MCF 10A (cell line): ENCODE measurements around the gene ZFTA. TPM values are rescaled to one million over a fixed set of nuclear protein-coding genes. Genes with fewer than 3 reads are reported as not detected.
"Not testable (repeated sequence)": the region's sequence is repeated elsewhere in the genome, so short reads cannot be mapped to it uniquely, and the experiment has no call there.

ENCODE experiments used
- BruUV-seq: library from RNA; stranded (reverse); fragments of 400-500 nt; replicated peaks from 2 replicates; lab custom pipeline; 2021; lab: Mats Ljungman, UMichigan
- CTCF ChIA-PET: fragments of 300-600 bp; sonication (Branson Sonifier 250); formaldehyde crosslinking; extraction: SDS; loops from one replicate; lab custom pipeline; 2021; ENCODE audit warnings: antibody characterized with exemption, inconsistent platforms; lab: Yijun Ruan, JAX
- POLR2A ChIA-PET: fragments of 300-600, 350-650 bp; sonication (Branson Sonifier 250); formaldehyde crosslinking; extraction: SDS; loops from one replicate; lab custom pipeline; 2020; ENCODE audit warnings: antibody characterized with exemption, inconsistent platforms; lab: Yijun Ruan, JAX
- DNase-seq: peaks from one replicate; pipeline ENCODE4 v3.0.0-alpha.2; 2018; ENCODE audit not compliant: unreplicated experiment
- H3K27ac Mint-ChIP-seq: one replicate; pipeline ENCODE4 v1.8.0; 2022; ENCODE audit warnings: mild to moderate bottlenecking, low read depth, mixed read lengths; ENCODE audit not compliant: unreplicated experiment
- H3K27me3 Mint-ChIP-seq: one replicate; pipeline ENCODE4 v1.8.0; 2022; ENCODE audit warnings: mixed read lengths; ENCODE audit not compliant: insufficient read depth, unreplicated experiment
- H3K36me3 Mint-ChIP-seq: one replicate; pipeline ENCODE4 v1.8.0; 2022; ENCODE audit warnings: mild to moderate bottlenecking, moderate library complexity, mixed read lengths; ENCODE audit not compliant: insufficient read depth, unreplicated experiment
- H3K4me1 Mint-ChIP-seq: one replicate; pipeline ENCODE4 v1.8.0; 2022; ENCODE audit warnings: mixed read lengths; ENCODE audit not compliant: insufficient read depth, unreplicated experiment
- H3K4me3 Mint-ChIP-seq: one replicate; pipeline ENCODE4 v1.8.0; 2022; ENCODE audit warnings: mild to moderate bottlenecking, moderate library complexity, mixed read lengths; ENCODE audit not compliant: unreplicated experiment
- H3K9me3 Mint-ChIP-seq: one replicate; pipeline ENCODE4 v1.8.0; 2022; ENCODE audit warnings: mixed read lengths; ENCODE audit not compliant: unreplicated experiment
- CTCF ChIP-seq: fragments of 200-600 bp; IDR thresholded peaks from one replicate; pipeline ENCODE4 v1.8.0; 2022; ENCODE audit warnings: antibody characterized with exemption, mild to moderate bottlenecking; ENCODE audit not compliant: unreplicated experiment
- intact Hi-C: fragments of 100-400 bp; cut with micrococcal nuclease; formaldehyde crosslinking; loops from 2 replicates; pipeline ENCODE4 v1.14.1; 2022
- total RNA-seq: library from RNA; stranded (reverse); gene quantifications from 2 replicates; pipeline ENCODE4 v1.2.3, GENCODE V29; 2022

ZFTA gene
- total RNA-seq, 1 experiment from 2014 or later = 2.6 TPM

DNA sequence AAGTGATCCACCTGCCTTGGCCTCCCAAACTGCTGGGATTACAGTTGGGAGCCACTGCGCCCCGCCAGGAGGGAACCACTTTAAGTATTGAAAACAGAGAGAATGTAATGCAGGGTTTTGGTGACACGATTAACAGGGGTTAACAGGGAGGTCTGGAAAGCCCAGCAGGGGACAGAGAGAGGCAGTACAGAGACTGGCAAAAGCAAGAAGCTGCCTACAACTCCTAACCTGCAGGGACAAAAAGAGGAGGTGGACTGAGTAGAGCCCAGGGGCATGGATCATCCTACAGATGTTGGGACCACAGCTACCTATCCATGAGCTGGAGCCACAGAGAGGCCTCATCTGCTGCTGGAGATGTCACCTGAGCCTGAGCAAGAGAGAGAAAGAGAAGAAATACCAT lies 42.9 kb upstream of the ZFTA start:
- Mint-ChIP-seq H3K4me1 (peaks cover 24% of the 10 kb centered on the region), H3K9me3 (no peaks in the 10 kb centered on the region), H3K27ac (no peak overlapping the region), H3K4me3 (no peak overlapping the region), H3K27me3 (no peaks in the 10 kb centered on the region), H3K36me3 (peaks cover 15% of the 10 kb centered on the region)
- no peak for TF ChIP-seq CTCF
- POLR2A ChIA-PET = interaction anchor here (1.6 kb wide), 1 partner anchor 9 kb away, joined by 7 read pairs; no protein-coding TSS in a partner anchor
- intact Hi-C loops = no loop called here
- DNase-seq = no peak
- CTCF ChIA-PET = interaction anchor here (0.6 to 2.0 kb wide), 2 partner anchors 43 to 1491 kb away, joined by 3 to 6 read pairs; partner anchors contain the start of gene ZFTA
- no TSS peak for BruUV-seq

DNA sequence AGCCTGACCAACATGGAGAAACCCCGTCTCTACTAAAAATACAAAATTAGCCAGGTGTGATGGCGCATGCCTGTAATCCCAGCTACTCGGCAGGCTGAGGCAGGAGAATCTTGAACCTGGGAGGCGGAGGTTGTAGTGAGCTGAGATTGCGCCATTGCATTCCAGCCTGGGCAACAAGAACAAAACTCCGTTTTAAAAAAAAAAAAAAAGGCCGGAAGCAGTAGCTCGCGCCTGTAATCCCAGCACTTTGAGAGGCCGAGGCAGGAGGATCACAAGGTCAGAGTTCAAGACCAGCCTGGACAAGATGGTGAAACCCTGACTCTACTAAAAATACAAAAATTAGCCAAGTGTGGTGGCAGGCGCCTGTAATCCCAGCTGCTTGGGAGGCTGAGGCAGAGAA lies 41.8 kb upstream of the ZFTA start:
- H3K4me3 Mint-ChIP-seq, H3K27me3 Mint-ChIP-seq, H3K36me3 Mint-ChIP-seq, H3K27ac Mint-ChIP-seq, H3K9me3 Mint-ChIP-seq, BruUV-seq, intact Hi-C loops: not testable (repeated sequence)
- CTCF ChIA-PET = interaction anchor here (0.6 to 2.0 kb wide), 4 partner anchors 26 to 63 kb away, joined by 3 to 6 read pairs (median 4); partner anchors contain the start of gene ZFTA
- peaks cover 13% of the 10 kb centered on the region for H3K4me1 Mint-ChIP-seq
- POLR2A ChIA-PET = interaction anchor here (0.8 to 1.1 kb wide), 2 partner anchors 8 to 121 kb away, joined by 3 read pairs; no protein-coding TSS in a partner anchor
- DNase-seq = peak; percentile 46

DNA sequence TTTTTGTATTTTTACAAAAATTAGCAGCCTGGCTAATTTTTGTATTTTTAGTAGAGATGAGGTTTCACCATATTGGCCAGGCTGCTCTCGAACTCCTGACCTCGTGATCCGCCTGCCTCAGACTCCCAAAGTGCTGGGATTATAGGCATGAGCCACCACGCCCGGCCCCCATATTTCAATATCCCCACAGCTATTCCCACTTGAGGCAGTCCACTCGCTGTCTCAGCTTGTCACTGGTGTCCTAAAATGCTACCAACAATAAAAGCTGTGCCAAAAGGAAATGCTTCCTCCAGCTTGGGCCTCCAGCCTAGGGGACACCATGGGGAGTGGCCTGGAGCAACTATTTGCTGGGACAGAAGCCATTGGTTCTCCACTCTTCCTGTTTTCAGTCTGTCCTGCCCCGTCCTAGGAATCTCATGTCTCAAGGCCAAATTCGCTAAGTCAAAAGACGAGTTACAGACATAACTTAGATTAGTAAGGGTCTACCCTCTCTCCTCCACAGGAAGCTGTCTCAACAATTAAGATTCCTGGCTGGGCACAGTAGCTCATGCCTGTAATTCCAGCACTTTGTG lies 37.4 kb upstream of the ZFTA start:
- BruUV-seq = no TSS peak
- Mint-ChIP-seq H3K27ac (no peak overlapping the region), H3K4me3 (no peak overlapping the region), H3K9me3 (no peaks in the 10 kb centered on the region), H3K36me3 (no peaks in the 10 kb centered on the region), H3K4me1 (peaks cover 9% of the 10 kb centered on the region), H3K27me3 (no peaks in the 10 kb centered on the region)
- ChIA-PET CTCF (interaction anchor here (1.5 kb wide), 1 partner anchor 36 kb away, joined by 3 read pairs; no protein-coding TSS in a partner anchor), POLR2A (interaction anchor here (0.6 kb wide), 1 partner anchor 63 kb away, joined by 3 read pairs; no protein-coding TSS in a partner anchor)
- TF ChIP-seq CTCF = no peak
- intact Hi-C loops = no loop called here
- no peak for DNase-seq

DNA sequence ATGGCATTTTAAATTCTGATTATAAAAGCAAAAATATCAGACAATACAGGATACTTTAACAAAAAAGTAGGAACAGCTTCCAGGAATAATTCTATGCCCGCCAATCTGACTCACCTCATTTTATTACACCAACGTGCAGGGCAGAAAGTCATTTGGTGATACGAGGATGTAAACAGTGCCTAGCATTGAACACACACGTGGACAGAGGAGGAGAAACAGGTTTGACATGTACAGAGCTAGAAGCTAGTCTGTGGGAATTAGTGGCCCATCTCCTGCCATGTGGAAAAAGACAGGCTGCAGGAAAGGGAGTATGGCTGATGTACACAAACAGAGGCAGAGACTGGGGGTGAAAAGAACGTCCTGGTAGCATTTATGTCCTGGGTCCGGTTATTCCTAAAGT lies 35.7 kb upstream of the ZFTA start:
- BruUV-seq = no TSS peak
- ChIA-PET CTCF (interaction anchor here (1.8 kb wide), 1 partner anchor 36 kb away, joined by 5 read pairs; the partner anchor contains the start of gene ZFTA), POLR2A (interaction anchor here (0.5 to 2.7 kb wide), 3 partner anchors 8 to 272 kb away, joined by 3 to 16 read pairs (median 5); no protein-coding TSS in a partner anchor)
- H3K4me1 Mint-ChIP-seq = peaks cover 9% of the 10 kb centered on the region
- H3K36me3 Mint-ChIP-seq = no peaks in the 10 kb centered on the region
- H3K27me3 Mint-ChIP-seq = no peaks in the 10 kb centered on the region
- DNase-seq = peak; percentile 38
- H3K9me3 Mint-ChIP-seq = no peaks in the 10 kb centered on the region
- H3K27ac Mint-ChIP-seq = no peak overlapping the region
- no peak for TF ChIP-seq CTCF
- H3K4me3 Mint-ChIP-seq = no peak overlapping the region
- intact Hi-C loops = no loop called here
